ENCODE results near the gene STX19. TPM values are rescaled to one million over a fixed set of nuclear protein-coding genes. Genes with fewer than 3 reads are reported as not detected.
"Not testable (repeated sequence)": the region's sequence is repeated elsewhere in the genome, so short reads cannot be mapped to it uniquely, and the experiment has no call there.

The STX19 gene
- total RNA-seq, 1 experiment from 2014 or later = not detected

GRCh38 chr3:94050546-94050945 is 22.1 kb upstream of the STX19 start:
- Histone ChIP-seq H3K4me1 (ENCODE audit: insufficient read depth, low read length, poor library complexity, severe bottlenecking) (no peaks in the 10 kb centered on the region), H3K36me3 (ENCODE audit: insufficient read depth, low read length, poor library complexity, severe bottlenecking) (no peaks in the 10 kb centered on the region), H3K27me3 (replicated peaks; ENCODE audit: insufficient read depth, low read depth, low read length, poor library complexity) (no peaks in the 10 kb centered on the region), H3K4me3 (ENCODE audit: low read depth, low read length, poor library complexity, severe bottlenecking) (no peak overlapping the region), H3K27ac (ENCODE audit: low read depth, low read length, poor library complexity, severe bottlenecking) (no peak overlapping the region), H3K9me3 (ENCODE audit: low read depth, low read length, poor library complexity, severe bottlenecking) (no peaks in the 10 kb centered on the region)
- DNase-seq (ENCODE audit: low spot score) = no peak
- BruUV-seq (replicated peaks) = no TSS peak
- POLR2A ChIA-PET (ENCODE audit: low non-redundant PET) = no interaction called here
- TF ChIP-seq EZH2 (IDR thresholded peaks at IDR 0.05; ENCODE audit: borderline replicate concordance, low read depth, low read length, poor library complexity, severe bottlenecking) = no peak
- TF ChIP-seq CTCF (conservative IDR thresholded peaks at IDR 0.05; ENCODE audit: low read depth, low read length) = no peak
- intact Hi-C loops (cut with micrococcal nuclease; ENCODE audit: unreplicated experiment) = no loop called here
- CTCF ChIA-PET = no interaction called here

- CTCF ChIA-PET = no interaction called here
- intact Hi-C loops (cut with micrococcal nuclease; ENCODE audit: unreplicated experiment) = no loop called here
- POLR2A ChIA-PET (ENCODE audit: low non-redundant PET) = no interaction called here
Measured at GRCh38 chr3:94049267-94049666, 20.9 kb upstream of the STX19 start.

GRCh38 chr3:94046533-94046932 is 18.1 kb upstream of the STX19 start:
- Histone ChIP-seq H3K4me1 (ENCODE audit: insufficient read depth, low read length, poor library complexity, severe bottlenecking) (no peaks in the 10 kb centered on the region), H3K9me3 (ENCODE audit: low read depth, low read length, poor library complexity, severe bottlenecking) (no peaks in the 10 kb centered on the region), H3K4me3 (ENCODE audit: low read depth, low read length, poor library complexity, severe bottlenecking) (no peak overlapping the region), H3K27me3 (replicated peaks; ENCODE audit: insufficient read depth, low read depth, low read length, poor library complexity) (no peaks in the 10 kb centered on the region), H3K36me3 (ENCODE audit: insufficient read depth, low read length, poor library complexity, severe bottlenecking) (peaks cover 3% of the 10 kb centered on the region), H3K27ac (ENCODE audit: low read depth, low read length, poor library complexity, severe bottlenecking) (no peak overlapping the region)
- ChIA-PET CTCF (no interaction called here), POLR2A (ENCODE audit: low non-redundant PET) (no interaction called here)
- no peak for TF ChIP-seq EZH2 (IDR thresholded peaks at IDR 0.05; ENCODE audit: borderline replicate concordance, low read depth, low read length, poor library complexity, severe bottlenecking)
- TF ChIP-seq CTCF (conservative IDR thresholded peaks at IDR 0.05; ENCODE audit: low read depth, low read length) = no peak
- BruUV-seq (replicated peaks) = no TSS peak
- no peak for DNase-seq (ENCODE audit: low spot score)
- intact Hi-C loops (cut with micrococcal nuclease; ENCODE audit: unreplicated experiment) = no loop called here

More at GRCh38 chr3:94049267-94049666, 20.9 kb upstream of the STX19 start:
- peaks cover under 1% of the 10 kb centered on the region for H3K36me3 ChIP-seq (ENCODE audit: insufficient read depth, low read length, poor library complexity, severe bottlenecking)
- no peaks in the 10 kb centered on the region for H3K27me3 ChIP-seq (replicated peaks; ENCODE audit: insufficient read depth, low read depth, low read length, poor library complexity)
- no peak overlapping the region for H3K4me3 ChIP-seq (ENCODE audit: low read depth, low read length, poor library complexity, severe bottlenecking)
- no peaks in the 10 kb centered on the region for H3K4me1 ChIP-seq (ENCODE audit: insufficient read depth, low read length, poor library complexity, severe bottlenecking)
- no peak overlapping the region for H3K27ac ChIP-seq (ENCODE audit: low read depth, low read length, poor library complexity, severe bottlenecking)
- TF ChIP-seq CTCF (conservative IDR thresholded peaks at IDR 0.05; ENCODE audit: low read depth, low read length) = no peak
- TF ChIP-seq EZH2 (IDR thresholded peaks at IDR 0.05; ENCODE audit: borderline replicate concordance, low read depth, low read length, poor library complexity, severe bottlenecking) = no peak
- DNase-seq (ENCODE audit: low spot score) = no peak
- H3K9me3 ChIP-seq (ENCODE audit: low read depth, low read length, poor library complexity, severe bottlenecking) = no peaks in the 10 kb centered on the region
- BruUV-seq (replicated peaks) = no TSS peak

- DNase-seq (ENCODE audit: low spot score); H3K9me3 ChIP-seq (ENCODE audit: low read depth, low read length, poor library complexity, severe bottlenecking); H3K27ac ChIP-seq (ENCODE audit: low read depth, low read length, poor library complexity, severe bottlenecking); H3K36me3 ChIP-seq (ENCODE audit: insufficient read depth, low read length, poor library complexity, severe bottlenecking); POLR2A ChIA-PET (ENCODE audit: low non-redundant PET); H3K27me3 ChIP-seq (replicated peaks; ENCODE audit: insufficient read depth, low read depth, low read length, poor library complexity); CTCF ChIA-PET; BruUV-seq (replicated peaks); H3K4me1 ChIP-seq (ENCODE audit: insufficient read depth, low read length, poor library complexity, severe bottlenecking); H3K4me3 ChIP-seq (ENCODE audit: low read depth, low read length, poor library complexity, severe bottlenecking); intact Hi-C loops (cut with micrococcal nuclease; ENCODE audit: unreplicated experiment): not testable (repeated sequence)
Measured at GRCh38 chr3:94044100-94044936, 15.9 kb upstream of the STX19 start.

Measured in A673 (cell line).